Measurements from ENCODE around the gene PKMYT1.
A peak's percentile ranks its signal among the peaks of the same experiment; 100 is the strongest.

PKMYT1 gene

GRCh38 chr16:3021449-3022207 is 41.4 kb upstream of the PKMYT1 start:
- TF ChIP-seq CTCF (conservative IDR thresholded peaks at IDR 0.05; ENCODE audit: low read depth, low read length), result peak; percentile 46
- peak overlapping the region; percentile 82 for H3K4me3 ChIP-seq (ENCODE audit: low read depth, low read length)
- DNase-seq (ENCODE audit: low read depth), result peak; percentile 94

DNA sequence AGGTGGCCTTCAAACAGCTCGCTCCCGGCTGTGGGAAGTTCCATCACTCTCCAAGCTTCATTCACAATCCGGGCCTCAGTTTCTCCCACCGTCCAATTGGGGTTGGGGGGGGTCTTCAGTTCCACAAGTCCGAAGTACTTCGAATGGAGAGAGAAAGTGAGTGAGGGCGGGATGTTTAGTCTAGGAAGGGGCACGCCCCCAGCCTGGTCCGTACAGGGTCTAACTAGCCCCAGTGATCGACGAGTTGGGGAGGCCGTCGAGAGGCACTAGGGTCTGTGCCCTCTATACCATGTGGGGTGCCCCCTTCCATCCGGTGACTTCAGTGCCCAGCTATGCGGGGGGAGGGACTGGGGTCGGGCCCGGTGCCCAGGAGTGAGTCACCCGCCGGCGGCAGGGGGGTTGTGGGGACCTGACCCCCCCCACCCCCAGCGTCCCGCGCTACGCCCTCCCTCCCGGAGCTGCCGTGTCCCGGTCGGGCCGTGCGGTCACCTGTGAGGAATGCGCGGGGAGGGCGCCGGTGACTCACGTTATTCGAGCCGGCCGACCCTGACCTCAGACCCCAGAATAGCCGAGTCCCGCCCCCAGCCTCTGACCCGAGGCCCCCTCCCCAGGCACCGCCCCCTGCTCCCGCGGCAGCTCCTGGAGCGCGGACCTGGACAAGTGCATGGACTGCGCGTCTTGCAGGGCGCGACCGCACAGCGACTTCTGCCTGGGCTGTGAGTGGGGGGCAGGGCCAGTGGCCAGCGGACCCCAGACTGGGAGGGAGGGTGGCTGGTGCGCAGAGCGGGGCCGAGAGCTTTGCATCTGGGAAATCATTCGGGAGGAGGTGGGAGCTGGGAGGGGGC is 40.6 kb upstream of the PKMYT1 start:
- peak; percentile 86 for DNase-seq (ENCODE audit: low read depth)
- peak overlapping the region; percentile 82 for H3K4me3 ChIP-seq (ENCODE audit: low read depth, low read length)
- TF ChIP-seq CTCF (conservative IDR thresholded peaks at IDR 0.05; ENCODE audit: low read depth, low read length), result no peak

DNA sequence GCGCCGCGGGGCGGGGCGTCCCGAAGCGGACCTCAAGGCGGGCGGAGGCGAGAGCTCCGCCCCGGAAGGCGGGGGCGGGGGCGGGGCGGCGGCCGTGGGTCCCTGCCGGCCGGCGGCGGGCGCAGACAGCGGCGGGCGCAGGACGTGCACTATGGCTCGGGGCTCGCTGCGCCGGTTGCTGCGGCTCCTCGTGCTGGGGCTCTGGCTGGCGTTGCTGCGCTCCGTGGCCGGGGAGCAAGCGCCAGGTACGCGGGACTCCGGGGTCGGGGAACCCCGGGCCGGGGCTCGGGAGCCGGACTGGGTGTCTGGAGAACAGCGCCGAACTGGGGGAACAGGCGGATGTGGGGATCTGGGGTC is 40.0 kb upstream of the PKMYT1 start, which contains the start of gene TNFRSF12A:
Gene TNFRSF12A, plus strand, starts transcription at position 122 of the 357 bp plus-strand sequence. Its CDS starts 30 bp downstream, at position 152.
- peak; percentile 68 for DNase-seq (ENCODE audit: low read depth)
- H3K4me3 ChIP-seq (ENCODE audit: low read depth, low read length), result peak within 1 kb of the TSS; percentile 82

DNA sequence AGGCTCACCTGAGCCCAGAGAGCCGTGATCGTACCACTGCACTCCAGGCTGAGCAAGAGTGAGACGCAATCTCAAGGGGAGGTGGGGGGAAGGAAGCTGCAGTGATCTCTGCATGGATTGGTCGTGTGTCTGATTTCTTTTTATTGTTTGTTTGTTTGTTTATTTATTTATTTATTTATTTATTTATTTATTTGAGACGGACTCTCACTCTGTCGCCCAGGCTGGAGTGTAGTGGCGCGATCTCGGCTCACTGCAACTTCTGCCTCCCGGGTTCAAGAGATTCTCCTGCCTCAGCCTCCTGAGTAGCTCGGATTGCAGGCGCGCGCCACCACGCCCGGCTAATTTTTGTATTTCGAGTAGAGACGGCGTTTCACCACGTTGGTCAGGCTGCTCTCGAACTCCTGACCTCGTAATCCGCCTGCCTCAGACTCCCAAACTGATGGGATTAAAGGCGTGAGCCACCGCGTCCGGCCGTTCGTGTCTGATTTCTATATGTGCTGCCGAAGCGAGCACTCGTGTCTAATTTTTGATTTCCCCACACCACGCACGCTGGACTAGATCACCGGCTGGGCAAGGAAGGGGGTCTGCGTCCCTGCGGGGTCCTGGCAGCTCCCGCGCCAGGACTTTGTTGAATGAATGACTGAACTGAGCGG is 39.5 kb upstream of the PKMYT1 start:
- no peak for DNase-seq (ENCODE audit: low read depth)
- peak overlapping the region; percentile 31 for H3K4me3 ChIP-seq (ENCODE audit: low read depth, low read length)
- no peak for TF ChIP-seq CTCF (conservative IDR thresholded peaks at IDR 0.05; ENCODE audit: low read depth, low read length)

More for the DNA sequence above, 40.0 kb upstream of the PKMYT1 start, which contains the start of gene TNFRSF12A:
- TF ChIP-seq CTCF (conservative IDR thresholded peaks at IDR 0.05; ENCODE audit: low read depth, low read length), result no peak

DNA sequence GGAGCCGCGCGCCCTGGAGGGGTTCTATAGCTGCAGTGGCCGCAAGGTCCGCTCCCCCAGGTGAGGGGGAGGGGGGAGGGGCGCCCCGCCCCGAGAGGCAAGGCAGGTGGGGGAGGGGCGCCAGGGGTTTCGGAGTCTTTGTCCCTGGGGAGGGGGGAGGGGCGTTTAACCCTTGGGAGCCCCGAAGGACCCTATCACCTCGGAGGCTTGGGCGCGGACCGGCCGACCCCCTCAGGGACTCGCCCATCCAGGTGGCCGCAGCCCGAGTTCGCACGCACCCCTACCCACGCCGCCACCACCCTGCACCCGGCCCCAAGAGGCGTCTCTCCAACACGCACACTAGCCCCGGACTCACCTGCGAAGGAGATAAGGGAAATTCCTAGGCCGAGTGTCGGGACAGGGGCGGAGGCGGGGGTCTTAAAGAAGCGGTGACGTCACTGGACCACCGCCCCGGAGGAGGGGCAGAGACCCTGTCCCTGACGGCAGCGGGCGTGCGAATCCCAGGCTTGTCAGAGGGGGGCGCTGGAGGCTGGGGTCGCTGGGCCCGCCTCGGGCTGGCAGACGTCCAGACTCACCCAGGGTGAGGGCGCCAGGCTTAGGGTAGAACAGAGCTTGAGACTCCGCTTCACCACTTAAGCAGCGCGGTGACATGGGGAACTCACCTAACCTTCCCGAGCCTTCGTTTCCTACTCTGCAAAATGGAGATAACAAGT is 37.7 kb upstream of the PKMYT1 start, which contains the start of gene CLDN6:
Gene CLDN6, minus strand, starts transcription at position 390 of the 713 bp plus-strand sequence. CDS start 2,162 bp downstream, outside the sequence.
- peak; percentile 8 for DNase-seq (ENCODE audit: low read depth)
- H3K4me3 ChIP-seq (ENCODE audit: low read depth, low read length), result no peak within 1 kb of the TSS
- peak; percentile 42 for TF ChIP-seq CTCF (conservative IDR thresholded peaks at IDR 0.05; ENCODE audit: low read depth, low read length)

DNA sequence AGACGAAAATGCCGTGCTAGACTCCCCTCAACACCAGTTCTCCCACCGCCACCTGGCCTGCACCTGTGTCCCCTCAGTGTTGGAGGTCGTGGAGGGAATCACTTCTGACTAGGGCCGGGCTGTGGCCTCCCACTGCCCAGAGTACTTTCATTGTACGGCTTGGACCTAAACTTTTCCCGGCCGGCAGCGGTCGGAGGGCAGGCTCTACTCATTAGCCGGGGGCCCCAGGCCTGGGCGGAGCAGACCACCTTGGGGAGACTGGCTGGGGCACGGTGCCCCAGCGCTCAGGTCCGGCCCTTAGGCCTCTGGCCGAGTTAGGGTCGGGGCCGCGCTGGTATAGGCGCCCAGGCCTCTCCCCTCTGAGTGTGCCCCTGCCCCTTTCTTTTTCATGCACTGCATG is 37.1 kb upstream of the PKMYT1 start:
- DNase-seq (ENCODE audit: low read depth), result no peak
- H3K4me3 ChIP-seq (ENCODE audit: low read depth, low read length), result no peak overlapping the region
- no peak for TF ChIP-seq CTCF (conservative IDR thresholded peaks at IDR 0.05; ENCODE audit: low read depth, low read length)
